ENCODE results near the gene RAVER2.

GRCh38 chr1:64727861-64728260, 17.0 kb upstream of the RAVER2 start:
- TF ChIP-seq CTCF (optimal IDR thresholded peaks at IDR 0.05 in 1 of 3, IDR thresholded peaks at IDR 0.05 in 1 of 3, conservative IDR thresholded peaks at IDR 0.05 in 1 of 3; ENCODE audit: extremely low read depth in 1 of 3, insufficient read depth in 2 of 3, low read length in 3 of 3), result no peak
- no peak for TF ChIP-seq EZH2 (IDR thresholded peaks at IDR 0.05; ENCODE audit: low read length)

Measured in keratinocyte (primary cell).